Stimulated activated CD4-positive, alpha-beta T cell treated with anti-CD3 and anti-CD28 coated beads, Interleukin-4, amount 100 ng/mL, for 4 hours (primary cell): ENCODE data around the gene DAGLA.

Experiments used
- DNase-seq, 2 experiments: peaks; one replicate each; pipeline ENCODE4 v3.0.0-alpha.2; 2020

The DAGLA gene

DNA sequence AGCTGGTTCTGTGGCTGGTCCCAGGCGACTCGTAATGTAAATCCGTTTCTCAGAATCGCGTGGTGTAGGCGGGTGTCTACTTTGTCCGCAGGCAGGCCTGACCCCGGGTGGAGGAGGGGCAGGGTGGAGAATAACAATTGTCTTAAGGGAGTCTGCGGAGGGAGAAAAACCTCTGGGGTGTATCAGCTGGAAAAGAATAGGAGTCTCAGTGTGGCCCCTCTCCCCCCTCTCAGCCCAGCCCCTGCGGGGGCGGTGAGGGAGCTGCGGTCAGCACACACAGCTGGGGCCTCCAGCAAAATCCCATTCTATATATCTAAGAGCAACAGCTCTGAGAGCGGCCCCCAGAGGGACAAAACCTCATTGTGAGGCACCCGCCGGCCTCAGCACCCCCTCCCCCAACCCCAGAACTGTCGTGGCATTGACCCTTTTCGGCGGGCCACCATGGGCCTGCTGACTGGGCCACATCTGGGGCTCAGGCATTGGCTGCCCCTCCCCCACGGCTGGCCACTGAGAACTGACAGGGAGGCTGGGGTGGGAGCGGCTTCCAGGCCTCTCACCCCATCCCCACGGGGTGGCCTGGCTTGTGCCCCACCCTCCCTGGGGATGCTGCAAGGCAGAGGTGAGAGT, 69.5 kb downstream of the DAGLA start:
- no peak for DNase-seq

DNA sequence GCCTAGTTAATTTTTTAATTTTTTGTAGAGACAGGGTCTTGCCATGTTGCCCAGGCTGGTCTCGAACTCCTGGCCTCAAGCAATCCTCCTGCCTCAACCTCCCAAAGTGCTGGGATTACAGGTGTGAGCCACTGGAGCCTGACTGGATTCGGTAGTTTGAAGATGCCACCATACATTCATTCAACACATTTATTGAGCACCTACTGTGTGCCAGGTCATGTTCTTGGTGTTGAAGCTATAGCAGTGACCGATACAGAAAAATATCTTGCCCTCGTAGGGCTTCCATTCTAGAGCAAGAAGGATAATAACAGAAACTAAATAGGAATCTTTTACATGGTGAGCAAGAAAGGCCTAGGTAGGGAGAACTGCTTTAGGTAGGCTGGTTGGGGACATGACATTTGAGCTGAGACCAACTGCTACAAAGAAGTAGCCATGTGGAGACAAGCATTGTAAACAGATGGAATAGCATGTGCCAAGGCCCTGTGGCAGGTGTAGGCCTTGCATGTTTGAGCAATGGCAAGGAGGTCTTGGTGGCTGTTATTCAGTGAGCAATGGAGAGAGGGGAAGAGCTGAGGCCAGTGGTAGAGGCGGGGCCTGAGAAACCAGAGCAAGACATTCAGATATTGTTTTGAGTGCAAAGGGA, 70.6 kb downstream of the DAGLA start:
- DNase-seq: no peak

DNA sequence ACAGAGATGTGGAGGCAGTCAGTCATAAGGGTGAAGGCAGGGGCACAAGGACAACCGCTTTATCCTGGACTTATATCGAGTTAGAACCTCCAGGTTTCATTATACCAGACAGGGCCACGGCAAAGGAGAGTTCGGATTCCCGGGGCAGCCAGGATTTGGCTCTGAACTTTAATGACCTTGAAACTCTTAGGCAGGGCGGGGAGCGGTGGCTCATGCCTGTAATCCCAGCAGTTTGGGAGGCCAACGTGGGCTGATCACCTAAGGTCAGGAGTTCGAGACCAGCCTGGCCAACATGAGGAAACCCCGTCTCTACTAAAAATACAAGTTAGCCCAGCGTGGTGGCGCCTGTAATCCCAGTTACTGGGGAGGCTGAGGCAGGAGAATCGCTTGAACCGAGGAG, 71.2 kb downstream of the DAGLA start:
- DNase-seq: no peak

DNA sequence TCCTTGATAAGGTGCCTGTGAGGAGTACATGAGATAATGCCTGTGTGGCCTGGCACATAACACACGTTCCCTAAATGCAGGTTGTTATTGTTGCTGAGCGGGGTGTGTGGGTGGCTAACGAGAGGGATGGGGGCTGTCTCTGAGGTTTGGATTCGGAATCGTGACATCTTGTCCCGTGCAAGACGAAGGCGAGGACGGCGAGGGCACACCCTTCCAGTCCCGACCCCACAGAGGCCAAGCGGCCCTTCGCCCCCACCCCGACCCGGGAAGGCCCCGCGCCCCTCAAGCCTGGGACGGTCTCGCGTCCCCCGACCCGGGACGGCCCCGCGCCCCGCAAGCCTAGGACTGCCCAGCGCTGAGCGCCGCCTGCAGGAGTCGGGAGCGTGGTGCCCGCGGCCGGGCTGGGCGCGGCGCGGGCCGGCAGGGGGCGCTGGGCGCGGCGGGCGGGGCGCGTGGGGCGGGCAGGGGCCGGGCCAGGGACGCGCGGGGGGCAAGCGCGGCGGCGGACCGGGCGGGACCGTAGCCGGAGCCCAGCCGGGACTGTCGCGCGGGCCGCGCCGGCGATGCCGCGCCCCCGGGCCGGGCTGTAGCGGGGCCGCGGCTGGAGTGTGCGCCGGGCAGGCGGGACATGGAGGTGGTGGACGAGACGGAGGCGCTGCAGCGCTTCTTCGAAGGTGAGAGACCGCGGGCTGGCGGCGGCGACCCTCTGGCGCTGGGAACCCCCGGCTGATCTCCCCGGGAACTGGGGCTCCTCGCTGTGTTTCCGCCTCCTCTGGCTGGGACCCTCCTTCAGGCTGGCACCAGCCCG, 72.1 kb downstream of the DAGLA start, which contains the start of gene MYRF:
MYRF (plus strand) TSS at position 520 of the 808 bp plus-strand sequence; CDS start at position 629, 109 bp downstream.
- peak; percentile 32 to 65 for DNase-seq

DNA sequence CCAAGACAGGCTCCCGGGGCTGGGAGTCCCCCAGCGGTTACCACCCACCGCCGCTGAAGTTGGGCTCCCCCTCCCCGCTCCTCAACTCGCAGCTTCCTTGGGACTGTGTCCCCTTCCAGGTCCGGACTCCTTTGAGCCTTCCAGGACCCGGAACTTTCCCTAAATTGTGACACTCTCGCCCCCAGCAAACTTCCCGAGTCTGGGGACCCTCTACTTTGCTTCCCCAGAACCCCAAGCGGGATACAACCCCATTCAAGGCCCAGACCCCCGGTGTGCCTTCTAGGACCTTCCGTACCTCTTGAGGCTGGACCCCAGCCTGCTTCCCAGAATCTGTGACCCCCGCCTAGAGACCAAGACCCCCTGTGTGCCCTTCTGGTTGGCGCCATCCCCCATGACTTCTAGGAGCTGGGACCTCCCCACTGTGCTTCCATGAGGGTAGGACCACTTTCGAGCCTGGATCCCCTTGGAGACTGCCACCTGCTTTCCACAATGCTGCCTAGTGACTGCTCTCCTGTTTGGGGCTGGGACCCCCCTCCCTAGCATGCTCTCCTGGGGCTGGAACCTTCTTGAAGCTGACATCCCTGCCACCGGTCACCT, 72.8 kb downstream of the DAGLA start:
- DNase-seq: no peak

DNA sequence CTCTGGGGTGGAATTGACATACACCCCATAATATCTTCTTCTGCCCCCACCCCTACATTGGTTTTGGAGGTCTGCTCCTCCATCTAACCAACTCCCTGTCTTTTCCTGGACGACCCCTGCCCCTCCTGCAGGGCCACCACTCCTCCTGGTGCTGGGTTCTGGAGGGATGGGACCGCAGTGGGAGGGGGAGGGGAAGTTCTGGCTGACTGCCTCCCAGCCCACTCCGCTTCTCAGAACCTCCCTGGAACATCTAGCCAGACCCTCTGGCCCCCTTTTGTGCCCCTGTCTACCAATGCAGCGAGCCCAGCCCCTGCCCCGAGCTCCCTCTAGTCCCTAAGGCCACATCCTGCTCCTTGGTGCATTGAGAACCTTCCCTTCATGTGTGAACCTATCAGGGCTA, 73.5 kb downstream of the DAGLA start:
- no peak for DNase-seq

DNA sequence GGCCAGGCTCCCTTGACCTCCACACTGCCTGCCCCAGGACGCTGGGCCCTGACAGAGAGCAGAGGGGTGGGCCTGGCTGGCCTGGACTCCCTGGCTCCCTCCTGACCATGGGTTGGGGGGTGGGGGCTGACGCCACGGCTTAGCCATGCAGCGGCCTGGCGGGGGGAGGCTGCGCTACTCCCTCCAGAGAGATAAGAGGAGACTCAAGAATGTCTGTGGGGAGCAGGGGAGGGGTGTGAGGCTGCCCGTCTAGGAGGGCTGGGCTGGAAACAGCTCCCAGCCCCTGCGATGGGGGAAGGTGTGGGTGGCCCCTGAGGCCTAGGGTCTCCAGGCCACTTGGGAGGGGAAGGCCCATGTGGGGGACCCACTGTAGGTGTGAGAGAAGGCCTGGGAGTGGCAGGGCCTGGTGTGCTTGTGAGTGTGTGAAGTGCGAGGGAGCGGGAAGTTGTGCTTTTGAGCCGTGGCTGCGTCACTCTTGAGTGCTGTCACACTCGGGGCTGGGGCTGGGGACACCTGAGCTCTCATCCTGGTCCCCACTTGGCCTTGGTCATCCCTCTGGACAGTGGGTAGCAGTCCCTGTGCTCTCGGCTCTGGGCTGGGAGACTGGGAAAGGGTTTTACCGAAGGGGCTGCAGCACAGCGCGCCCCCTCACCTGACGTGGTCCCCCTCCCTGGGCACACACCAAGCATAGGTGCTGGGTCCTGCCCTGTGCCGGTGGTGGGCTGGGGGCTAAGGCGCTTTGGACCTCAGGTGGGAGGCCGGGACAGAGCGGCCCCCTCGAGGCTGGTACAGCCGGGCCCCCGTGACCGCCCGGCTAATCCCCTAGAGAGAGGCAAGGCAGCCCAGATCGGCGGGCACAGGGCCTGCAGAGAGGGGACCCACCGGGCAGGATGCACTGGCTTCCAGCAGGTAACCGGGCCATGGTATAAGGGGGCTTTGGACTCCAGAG, 74.6 kb downstream of the DAGLA start:
- no peak for DNase-seq

DNA sequence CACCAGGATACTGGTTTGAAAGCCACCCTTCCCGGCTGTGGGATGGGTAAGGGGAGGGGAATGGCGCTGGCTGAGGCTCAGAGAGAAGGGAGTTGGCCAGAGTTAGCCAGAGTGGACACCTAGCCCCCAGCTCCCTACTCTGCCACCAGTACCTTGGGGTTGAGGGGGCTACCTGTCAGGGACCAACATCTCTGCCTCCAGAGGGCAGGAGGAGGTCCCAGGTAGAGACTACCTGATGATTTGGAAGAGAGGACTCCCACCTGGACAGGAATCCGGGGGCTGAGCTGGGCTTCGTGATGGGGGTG, 75.9 kb downstream of the DAGLA start:
- no peak for DNase-seq

DNA sequence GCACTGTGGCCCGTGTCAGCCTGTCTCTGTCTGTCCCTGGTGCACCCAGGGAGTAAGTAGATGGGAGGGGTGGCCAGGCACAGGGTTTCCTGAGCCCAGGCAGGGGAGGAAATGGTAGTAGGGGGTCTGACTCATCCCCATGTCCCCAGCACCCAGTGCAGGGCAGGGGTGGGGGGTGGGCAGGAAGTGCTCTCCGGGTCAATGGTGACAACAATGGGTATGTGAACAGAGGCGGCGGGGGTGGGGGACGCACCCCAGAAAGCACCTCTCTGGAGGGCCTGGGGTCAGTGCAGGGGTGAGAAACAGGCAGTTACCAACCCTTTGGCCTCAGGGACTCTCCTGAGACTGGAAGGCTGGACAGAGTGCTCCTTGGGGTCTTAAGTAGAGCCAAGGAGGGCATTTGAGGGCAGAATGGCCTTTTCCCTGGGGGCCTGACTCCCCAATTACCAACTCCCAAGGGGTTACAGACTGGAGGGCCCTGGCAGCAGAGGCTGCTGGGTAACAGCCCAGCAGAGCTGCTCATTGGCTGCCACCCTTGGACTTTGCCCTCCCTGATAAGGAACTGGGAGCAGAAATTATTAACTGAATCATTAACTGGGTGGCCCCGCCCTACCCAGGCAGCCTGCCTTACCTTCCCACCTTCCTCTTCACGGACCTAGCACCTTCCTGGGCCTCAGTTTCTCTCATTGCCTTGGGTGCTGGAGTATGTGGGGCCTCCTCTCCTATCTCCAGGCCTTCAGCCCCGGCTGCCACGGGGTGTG, 76.4 kb downstream of the DAGLA start:
- peak in 1 of 2 experiments; percentile 9 for DNase-seq

DNA sequence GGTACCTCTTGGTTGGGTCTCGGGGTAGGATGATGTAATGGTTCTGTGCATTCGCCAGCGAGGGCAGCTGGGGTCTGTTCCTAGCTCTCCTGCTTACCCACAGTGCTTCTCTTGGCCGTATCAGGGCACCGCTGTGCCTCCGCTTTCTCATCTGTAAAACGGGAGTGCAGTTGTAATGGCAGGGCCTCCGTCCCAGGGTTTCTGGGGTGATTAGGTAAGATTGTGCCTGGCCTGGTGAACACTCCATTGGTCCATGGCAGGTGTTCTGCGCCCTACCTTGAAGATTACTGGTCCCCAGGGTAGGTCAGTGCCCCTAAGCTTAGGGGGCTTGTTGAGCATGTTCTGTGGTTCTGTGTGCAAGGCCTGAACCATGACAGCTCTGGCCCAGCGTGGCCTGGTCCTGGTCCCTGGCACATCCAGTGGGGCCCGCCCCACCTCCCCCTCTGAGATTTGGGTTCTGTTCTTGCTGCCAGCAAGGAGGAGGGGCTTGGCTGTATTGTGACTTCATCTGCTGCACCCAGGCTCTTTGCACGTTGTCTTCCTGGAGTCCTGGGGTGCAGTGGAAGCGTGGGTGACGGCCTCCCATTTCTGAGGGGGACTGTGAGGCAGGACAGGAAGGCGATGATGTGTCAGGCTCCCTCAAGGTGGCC, 77.1 kb downstream of the DAGLA start:
- DNase-seq: no peak

DNA sequence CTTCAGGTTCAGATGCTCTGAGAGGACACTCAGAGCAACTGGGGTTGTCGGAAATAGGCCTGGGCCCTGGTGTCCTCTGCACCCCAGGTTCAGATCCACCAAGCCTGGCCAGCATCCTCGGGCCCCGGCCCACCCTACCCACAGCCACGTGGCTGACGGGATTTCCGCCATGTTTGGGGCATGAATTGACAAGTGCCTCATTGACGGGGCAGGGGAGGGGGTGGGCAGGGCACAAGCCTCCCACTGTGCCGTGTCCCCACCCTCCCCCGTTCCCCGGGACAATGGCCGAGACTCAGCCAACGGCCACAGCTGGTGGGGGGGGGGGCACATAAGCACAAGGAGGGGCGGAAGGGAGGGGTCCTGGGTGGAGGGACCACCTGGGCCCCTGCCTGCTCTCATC, 80.8 kb downstream of the DAGLA start:
- DNase-seq: no peak

DNA sequence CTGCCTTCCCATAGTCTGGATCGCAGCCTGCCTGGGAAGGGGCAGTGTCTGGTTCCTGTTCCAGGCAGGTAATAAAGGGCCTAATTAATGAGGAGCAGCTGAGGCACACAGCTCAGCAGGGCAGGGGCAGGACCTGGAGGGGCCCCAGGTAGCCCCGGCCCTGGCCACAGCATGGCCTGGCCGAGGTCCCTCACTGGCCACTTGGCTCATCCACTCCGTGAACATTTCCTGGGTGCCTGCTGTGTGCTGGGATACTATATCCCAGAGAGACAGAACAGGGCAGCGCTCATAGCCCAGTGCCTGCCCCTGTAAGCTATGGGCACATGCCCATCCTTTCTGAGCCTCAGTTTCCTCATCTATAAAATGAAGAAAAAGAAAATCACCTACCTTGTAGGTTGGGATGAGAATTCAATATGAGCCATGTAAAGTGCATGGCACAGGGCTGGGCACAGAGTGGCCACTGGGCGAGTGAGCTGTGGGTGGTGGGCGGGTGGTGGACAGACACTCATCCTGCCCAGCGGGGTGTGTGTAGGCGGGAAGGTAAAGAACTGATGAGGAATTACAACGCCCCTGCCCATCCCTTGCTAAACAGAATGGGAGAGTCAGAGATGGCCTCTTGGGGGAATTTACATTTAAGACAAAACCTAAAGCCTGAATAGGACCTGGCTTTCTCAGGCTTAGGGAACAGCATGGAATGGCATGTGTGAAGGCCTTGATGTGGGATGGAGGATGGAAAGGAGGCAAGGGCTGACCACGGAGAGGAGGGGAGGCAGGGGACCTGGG, 81.4 kb downstream of the DAGLA start:
- no peak for DNase-seq

DNA sequence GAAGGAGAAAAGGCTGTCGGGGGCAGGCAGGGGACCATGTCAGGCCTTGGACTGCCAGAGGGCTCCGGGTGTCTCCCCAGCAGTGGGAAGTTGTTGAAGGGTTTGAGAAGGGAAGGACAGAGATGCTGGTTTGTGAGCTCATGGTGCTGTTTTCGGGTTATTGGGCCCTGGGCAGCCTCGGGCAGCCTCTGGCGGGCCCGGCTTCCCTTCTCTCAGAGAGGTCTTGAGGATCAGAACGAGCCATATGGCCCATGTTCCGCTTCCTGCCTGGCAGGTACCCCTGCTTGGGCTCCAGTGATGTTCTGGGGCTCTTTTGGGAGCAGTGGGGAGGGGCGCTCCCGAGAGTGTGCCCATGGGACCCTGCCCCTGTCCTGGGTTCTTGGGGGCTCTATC, 82.0 kb downstream of the DAGLA start:
- DNase-seq: no peak

DNA sequence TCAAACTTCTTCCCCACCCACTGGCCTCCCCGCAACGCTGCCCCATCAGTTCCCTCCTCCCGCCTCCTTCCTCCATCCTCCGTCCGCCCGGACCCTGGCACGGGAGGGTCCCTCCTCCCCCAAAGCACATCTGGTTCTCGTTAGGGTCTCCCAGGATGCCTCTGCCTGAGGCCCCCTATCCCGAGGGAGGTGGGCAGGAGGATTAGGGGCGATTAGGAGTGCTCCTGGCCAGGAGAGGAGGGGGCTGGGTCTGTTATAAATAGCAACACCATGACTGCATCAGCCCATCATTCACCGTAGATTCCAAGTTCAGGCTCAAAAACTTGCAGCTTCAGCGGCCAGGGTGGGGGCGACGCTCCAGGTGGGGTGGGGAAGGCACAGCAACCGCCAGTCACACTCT, 82.6 kb downstream of the DAGLA start:
- no peak for DNase-seq

DNA sequence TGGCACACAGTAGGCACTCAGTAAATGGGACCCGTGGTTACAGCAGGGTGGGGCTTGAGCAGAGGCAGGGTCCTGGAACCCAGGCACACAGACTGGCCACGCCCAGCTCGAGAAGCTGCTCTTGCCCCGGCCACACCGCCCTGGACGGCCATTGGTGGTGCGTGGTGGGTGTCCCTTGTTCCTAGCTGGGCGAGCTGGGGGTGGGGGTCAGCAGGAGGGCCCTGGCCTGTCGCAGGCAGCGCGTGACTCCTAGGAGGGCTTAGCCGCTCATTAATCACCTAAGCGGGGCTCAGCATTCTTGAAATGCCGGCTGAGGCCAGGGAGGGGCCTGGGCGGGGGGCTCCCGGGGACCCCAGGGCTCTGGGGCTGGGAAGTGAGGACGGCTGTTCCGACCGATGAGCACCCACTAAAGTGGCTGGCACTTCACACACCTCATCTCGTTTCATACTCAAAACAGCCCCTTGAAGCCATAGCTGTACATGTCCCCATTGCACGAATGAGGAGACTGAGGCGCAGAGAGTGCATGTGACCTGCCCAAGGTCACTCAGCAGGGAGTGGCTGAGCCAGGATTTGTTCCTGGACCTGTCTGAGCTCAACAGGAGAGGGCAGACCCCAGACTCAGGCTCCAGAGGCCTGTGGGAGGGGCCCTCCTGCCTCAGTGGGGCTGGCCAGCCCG, 83.9 kb downstream of the DAGLA start:
- DNase-seq: no peak

DNA sequence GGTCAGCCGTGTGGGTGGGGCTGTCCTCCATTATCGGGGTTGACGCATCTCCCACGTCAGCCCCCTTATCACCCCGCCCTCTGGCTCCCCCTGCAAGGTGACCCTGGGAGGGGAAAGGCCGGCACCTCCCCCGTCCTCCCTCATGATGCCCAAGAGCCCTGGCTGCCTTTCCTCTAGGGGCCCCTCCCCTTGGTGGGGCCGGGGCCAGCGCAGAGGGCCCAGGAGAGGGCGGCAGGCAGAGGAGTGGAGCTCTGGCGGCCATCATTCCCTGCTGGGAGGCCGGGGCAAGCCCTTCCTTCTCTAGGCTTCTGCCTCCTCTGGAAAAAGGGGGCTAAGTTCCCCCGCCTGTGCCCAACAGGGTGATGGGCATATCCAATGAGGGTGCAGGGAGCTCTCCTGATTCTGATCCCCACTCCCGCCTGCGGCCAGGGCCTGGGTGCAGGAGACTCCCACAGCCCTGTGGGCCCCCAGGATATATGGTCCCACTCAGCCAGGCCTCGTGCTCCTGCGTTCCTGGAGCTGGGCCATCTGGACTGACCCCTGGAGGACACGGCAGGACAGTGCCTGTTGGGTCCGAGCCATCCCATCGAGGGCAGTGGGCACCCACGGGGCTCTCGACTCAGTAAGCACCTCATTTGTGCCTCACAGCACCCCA, 84.5 kb downstream of the DAGLA start:
- no peak for DNase-seq

DNA sequence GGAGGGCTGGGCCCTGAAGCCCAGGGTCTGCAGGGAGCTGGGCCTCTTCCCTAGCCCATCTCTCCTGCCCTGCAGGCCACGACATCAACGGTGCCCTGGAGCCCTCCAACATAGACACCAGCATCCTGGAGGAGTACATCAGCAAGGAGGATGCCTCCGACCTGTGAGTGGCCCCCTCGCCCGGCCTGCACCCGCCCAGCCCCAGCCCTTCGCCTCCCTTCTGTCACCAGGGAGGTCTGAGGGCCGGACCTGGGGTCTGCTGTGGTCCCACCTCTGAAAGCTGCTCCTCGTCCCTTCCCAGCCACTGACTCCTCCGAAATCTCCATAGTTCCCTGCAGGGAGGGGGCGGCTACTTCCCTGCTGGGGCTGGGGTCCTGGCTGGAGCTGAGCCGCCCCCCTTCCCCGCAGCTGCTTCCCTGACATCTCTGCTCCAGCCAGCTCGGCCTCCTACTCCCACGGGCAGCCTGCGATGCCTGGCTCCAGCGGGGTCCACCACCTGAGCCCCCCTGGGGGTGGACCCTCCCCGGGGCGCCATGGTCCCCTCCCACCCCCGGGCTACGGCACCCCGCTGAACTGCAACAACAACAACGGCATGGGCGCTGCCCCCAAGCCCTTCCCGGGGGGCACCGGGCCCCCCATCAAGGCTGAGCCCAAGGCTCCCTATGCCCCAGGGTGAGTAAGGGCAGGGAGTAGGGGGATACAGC, 85.5 kb downstream of the DAGLA start:
- no peak for DNase-seq

DNA sequence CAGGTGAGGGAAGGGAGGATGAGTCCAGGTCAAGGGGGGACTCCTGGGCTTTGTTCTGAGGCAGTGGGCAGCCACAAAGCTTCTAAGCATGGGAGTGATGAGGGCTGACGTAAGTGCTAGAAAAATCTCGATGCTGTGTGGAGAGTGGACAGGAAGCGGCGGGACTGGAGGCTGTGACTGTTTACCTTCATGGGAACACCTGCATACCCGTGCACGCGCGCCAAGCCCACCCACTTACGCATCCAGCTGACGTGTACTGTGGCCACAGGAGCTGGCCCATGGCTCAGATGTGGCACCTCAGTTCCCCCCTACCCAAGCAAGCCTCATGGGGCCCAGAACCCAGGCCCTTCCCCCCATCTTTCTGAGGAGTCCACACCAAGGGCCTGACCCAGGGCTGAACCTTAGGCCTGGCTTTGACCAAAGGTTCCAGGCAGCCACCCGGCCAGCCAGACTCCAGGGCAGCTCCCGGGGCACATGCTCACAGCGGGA, 86.2 kb downstream of the DAGLA start:
- DNase-seq: no peak
